Esophagus mucosa (tissue), 1 donor: Measurements from ENCODE around the gene GRB7. TPM values are rescaled to one million over a fixed set of nuclear protein-coding genes. Genes with fewer than 3 reads are reported as not detected.
"Not testable (repeated sequence)": the region's sequence is repeated elsewhere in the genome, so short reads cannot be mapped to it uniquely, and the experiment has no call there.

ENCODE experiments used
- ATAC-seq: fragments of 200-7000 bp; cut with Tn5 transposase; one replicate; pipeline ENCODE4 v1.9.1; 2020
- total RNA-seq: library from RNA; stranded (reverse); gene quantifications from one replicate; pipeline ENCODE4 v1.2.4, GENCODE V29; 2023
- donor health status: DM: yes; HTN: yes; CAD: no.

GRB7 gene
- total RNA-seq = 45.3 TPM

DNA sequence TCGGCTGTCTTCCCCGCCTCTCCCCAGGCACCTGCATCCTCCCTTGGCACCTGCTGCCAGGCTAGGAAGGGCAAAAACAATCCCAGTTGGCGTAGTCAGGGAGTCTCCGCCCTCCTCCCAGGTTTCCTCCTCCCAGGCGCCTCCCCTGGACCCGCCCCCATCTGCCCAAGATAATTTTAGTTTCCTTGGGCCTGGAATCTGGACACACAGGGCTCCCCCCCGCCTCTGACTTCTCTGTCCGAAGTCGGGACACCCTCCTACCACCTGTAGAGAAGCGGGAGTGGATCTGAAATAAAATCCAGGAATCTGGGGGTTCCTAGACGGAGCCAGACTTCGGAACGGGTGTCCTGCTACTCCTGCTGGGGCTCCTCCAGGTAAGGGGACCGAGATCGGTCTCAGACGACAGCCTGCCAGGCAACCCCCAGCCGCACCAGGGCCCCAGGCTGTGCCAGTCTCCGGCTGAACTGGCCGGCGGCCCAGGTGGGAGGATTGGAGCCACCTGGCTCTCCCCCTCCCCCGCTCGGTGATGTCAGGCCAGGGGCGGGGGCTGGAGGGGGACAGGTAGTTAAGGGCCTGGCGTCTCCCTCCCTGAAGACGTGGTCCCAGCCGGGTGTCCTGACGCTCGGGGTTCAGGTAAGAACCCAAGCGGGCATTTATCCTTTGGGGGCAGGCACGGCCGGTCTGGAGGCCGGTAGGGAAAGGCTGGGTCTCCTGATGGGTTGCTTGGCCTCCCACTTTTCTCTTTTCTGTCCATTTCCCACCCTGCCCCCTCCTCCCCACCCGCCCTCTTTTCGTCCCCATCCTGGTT lies at the start of gene GRB7:
Gene GRB7, plus strand, starts transcription at position 179 of the 808 bp plus-strand sequence. CDS start 4,364 bp downstream, outside the sequence.
- ATAC-seq = peak; percentile 40

DNA sequence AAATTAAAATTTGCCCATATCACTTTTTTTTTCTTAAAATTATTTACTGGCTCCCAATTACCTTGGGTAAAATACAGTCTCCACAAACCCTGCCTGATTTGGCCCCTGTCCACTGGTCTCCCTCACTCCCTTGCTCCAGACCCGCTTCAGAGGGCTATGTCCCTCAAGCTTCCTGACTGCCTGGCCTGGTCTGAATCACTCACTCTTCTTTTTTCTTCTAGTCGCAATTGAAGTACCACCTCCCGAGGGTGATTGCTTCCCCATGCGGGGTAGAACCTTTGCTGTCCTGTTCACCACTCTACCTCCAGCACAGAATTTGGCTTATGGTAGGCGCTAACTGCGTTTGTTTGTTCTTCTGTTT lies 49.3 kb upstream of the GRB7 start:
- no peak for ATAC-seq

DNA sequence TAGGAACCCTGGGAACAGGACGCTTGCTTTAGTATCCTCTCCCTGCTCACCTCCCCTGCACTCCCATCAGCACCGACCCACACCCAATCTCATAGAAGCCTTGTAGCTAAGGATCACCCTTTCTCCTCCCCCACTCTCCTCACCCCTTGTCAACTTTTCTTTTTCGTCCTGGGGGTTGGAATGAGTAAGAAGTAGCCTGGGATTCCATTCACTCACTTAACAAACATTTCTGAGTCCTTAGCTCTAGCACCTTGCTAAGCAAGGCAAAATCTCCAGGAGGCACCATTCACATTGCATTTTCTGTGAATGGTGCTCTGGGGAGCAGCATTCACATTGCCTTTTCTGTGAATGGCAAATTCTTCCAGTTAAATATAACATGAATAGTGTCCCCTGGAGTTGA lies 48.8 kb upstream of the GRB7 start:
- ATAC-seq = no peak

DNA sequence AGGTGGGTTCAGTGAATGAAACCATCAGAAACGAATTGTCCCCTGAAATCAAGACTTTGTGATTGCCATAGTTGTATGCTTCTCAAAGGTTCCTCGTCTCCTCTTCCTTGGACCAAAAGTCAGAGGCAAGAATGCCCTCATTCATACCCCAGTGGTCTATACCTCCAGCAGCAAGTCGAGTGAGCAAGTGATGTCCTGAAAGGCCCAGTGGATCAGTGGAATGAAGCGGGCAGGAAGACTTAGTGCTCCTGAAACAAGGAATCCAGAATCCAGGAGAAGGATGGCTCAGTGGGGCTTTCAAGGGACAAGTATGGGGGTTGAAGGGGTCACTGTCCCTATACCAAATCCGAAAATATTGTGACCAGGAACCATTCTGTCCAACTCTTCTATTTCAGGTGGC lies 43.1 kb upstream of the GRB7 start:
- no peak for ATAC-seq

DNA sequence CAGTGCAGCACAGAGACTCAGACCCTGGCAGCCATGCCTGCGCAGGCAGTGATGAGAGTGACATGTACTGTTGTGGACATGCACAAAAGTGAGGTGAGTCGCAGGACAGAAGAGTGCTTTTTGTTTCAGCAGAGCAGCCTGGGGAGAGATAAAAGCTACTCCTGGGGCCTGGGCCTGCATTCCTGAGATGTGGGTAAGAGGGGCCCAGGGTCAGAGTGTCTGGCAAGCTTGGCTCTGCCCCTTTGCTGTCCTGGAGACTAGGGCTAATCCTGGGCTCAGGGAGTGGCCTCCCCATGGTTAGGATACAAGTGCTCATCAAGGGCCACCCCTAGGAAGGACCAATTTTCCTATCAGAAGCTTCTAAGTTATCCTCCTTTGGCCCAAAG lies 42.7 kb upstream of the GRB7 start:
- ATAC-seq = no peak

DNA sequence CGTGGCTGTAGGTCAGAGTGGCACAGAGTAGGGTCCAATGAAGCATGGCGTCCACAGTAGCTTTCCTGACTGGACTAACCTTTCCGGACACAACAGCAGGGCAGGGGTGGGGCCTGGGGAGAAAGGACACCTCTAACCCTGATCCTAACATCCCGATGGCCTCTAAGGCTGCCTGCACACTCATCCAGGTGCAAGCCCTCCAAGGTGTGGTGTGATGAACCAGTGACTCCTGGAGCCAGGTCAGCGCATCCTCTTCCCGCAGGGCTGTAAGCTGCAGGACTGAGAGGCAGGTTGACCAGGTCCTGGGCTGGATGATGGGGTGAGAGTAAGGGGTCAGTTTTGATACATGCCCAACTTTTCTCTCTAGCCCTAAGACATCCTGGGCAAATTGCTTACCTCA lies 41.0 kb upstream of the GRB7 start:
- no peak for ATAC-seq

DNA sequence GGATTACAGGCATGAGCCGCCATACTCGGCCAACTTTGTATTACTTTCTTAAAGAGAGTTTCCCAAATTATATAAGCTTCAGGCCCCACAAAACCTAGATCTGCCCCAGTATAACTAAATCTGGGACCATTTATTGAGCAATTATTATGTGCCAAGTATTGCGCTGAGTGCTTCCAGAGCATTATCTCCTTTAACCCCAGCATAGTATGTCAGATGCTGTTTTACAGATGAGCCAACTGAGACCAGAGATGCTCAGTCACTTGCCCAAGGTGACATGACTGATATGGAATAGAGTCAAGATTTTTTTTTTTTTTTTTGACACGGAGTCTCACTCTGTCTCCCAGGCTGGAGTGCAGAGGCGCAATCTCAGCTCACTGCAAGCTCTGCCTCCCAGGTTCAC lies 39.8 kb upstream of the GRB7 start:
- no peak for ATAC-seq

DNA sequence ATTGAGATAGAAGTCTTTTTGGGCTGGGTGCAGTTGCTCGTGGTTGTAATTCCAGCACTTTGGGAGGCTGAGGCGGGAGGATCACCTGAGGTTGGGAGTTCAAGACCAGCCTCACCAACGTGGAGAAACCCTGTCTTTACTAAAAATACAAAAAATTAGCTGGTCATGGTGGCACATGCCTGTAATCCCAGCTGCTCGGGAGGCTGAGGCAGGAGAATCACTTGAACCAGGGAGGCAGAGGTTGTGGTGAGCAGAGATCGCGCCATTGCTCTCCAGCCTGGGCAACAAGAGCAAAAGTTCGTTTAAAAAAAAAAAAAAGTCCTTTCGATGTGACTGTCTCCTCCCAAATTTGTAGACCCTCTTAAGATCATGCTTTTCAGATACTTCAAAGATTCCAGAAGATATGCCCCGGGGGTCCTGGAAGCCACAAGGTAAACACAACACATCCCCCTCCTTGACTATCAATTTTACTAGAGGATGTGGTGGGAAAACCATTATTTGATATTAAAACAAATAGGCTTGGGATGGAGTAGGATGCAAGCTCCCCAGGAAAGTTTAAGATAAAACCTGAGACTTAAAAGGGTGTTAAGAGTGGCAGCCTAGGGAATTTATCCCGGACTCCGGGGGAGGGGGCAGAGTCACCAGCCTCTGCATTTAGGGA lies 38.5 kb upstream of the GRB7 start:
- ATAC-seq = not testable (repeated sequence)

DNA sequence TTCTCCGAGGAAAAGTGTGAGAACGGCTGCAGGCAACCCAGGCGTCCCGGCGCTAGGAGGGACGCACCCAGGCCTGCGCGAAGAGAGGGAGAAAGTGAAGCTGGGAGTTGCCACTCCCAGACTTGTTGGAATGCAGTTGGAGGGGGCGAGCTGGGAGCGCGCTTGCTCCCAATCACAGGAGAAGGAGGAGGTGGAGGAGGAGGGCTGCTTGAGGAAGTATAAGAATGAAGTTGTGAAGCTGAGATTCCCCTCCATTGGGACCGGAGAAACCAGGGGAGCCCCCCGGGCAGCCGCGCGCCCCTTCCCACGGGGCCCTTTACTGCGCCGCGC lies 38.0 kb upstream of the GRB7 start, which contains the start of gene ERBB2:
Gene ERBB2, plus strand, starts transcription at position 247 of the 330 bp plus-strand sequence. CDS start 175 bp downstream, outside the sequence.
- ATAC-seq = peak; percentile 78

DNA sequence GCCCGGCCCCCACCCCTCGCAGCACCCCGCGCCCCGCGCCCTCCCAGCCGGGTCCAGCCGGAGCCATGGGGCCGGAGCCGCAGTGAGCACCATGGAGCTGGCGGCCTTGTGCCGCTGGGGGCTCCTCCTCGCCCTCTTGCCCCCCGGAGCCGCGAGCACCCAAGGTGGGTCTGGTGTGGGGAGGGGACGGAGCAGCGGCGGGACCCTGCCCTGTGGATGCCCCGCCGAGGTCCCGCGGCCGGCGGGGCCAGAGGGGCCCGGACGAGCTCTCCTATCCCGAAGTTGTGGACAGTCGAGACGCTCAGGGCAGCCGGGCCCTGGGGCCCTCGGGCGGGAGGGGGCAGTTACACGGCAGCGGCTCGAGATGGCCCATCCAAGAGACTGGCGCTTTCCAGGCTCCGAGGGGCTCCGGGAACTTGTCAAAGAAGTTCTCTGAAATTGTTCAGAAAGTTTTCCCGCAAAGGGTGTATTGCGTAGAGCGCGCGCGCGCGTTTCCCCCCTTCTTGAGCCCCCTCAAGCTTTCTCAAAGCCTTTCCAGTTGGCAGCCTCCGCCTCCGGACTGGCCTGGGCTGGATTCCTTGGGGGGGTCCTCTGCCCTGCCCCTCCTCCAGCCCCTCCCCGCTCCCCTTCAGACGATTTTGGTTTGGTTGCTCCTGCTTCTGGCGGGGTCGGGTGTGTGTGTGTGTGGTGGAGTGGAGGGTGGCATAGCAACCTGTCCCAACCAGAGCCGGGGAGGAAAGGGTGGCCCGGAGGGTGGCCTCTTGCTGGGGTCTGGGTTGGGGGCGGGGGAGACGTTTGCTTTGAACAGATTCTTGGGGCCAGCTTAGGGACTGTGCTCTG lies 37.4 kb upstream of the GRB7 start:
- ATAC-seq = peak; percentile 14

DNA sequence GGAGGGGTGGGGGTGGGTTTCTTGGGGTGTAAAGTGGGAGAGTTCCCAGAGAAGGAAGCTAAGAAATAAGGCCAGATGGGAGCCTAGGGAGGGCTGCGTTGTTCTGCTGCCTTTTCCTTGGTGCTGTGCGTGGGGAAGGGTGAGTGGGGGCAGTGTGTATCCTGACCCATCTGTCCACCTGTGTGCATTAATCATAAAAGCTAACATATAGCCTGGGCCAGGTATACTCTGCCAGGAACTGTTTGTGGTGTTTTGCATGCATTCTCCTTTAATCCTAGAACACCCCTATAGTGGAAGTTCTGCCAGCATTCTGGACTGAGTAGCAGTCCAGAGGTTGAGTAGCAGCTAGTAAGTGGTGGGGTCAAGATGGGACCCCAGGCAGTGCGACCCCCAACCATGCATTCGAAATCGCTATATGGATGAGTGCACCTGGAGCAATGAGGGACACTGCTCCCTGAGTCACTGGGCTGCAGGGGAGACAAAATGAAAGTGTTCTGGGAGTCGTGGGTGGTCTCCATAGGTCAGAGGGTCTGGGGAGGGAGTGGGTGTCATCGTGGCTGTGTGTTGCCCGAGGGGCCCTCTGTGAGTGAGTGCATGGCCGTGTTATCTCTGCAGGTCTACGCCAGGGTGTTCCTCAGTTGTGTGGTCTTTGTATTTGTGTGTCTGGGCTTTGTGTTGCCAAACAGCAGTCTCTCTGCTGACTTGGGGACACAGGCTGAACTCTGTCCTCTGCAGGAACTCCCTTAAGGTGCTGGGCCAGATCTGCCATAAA lies 36.5 kb upstream of the GRB7 start:
- peak; percentile 13 for ATAC-seq

DNA sequence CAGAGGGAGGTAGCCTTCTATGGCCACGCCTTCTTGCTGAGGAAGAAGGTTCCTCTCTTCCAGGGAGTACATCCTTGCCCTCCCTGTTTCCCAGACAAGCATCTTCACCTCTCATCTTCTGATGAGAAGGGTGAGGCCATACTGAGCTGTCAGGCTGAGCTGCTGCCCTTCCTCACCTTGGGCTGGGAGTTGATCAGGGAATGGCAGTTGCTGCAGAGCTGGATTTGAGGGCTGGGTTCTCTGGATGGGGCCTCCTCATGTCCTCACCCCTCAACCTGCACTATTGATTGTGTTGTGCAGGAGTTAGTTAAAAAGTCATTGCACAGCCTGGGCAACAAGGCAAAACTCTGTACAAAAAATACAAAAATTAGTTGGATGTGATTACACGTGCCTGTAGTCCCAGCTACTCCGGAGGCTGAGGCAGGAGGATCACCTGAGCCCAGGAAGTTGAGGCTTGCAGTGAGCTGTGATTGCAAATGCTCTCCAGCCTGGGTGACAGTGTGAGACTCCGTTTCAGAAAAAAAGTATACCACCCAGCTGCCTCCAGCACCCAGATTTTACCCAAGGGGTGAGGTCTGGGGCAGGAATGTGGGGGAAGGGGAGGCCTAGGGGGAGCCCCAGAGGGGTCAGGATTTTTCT lies 35.8 kb upstream of the GRB7 start:
- ATAC-seq = no peak

DNA sequence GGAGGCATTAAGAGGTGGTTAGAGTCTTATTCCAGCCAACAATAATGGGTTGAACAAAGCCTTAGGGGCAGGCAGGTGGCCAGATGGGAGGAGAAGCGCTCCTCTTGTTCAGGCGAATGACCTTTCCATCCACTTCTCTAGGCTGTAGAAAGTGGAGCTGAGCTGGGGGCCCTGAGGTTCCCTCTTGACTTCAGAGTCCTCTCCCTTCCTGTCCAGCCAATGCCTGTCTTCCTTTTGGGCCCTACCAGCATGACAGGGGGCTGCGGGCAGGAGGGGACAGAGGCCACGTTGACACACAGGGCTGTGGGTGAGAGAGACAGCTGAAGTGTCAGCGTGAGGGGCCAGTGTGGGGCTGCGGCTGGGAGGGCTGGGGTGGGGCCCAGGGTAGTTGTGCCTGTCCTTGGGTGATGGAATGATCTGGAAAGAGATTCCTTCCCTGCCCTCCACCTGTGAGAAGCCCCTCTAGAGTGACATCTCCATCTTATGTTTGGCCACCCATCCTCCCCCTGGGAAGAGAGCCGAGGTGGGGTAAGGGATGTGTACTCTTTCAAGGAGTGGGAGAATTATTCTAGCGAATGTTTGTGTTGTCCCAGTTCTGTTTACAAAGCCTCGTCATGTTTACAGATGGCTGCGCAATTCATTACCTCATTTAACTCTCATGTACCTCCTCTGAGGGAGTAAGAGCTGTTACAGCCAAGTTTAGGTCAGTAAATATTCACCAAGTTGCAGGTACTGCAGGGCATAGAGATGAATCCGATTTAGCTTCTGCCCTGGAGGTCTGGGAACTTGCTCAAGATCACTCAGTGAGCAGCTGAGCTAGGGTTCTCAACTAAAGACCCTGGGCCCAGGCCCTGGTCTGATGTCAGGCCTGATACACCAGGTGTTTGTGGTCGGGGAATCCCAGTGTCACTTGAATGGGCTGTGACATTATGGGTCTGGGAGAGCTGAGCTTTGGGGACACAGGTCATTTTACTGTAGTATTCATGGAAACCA lies 34.5 kb upstream of the GRB7 start:
- no peak for ATAC-seq

DNA sequence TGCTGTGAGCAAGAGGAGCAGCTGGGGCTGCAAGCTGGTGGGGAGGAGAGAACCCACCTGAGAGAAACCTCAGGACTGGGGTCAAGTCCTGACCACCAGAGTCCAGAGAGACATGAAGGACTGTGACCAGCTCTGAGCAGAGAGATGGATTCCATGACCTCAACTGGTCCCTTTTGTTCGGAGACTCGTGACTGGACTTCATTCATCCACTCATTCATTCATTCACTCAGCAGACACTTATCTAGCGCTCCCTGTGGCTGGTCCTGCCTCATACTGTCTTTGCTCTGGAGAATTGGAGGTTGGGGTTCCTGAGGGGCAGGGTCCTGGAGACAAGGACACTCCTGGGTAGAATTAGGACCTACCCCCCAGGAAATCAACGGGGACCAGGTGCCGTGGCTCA lies 33.8 kb upstream of the GRB7 start:
- ATAC-seq = no peak

DNA sequence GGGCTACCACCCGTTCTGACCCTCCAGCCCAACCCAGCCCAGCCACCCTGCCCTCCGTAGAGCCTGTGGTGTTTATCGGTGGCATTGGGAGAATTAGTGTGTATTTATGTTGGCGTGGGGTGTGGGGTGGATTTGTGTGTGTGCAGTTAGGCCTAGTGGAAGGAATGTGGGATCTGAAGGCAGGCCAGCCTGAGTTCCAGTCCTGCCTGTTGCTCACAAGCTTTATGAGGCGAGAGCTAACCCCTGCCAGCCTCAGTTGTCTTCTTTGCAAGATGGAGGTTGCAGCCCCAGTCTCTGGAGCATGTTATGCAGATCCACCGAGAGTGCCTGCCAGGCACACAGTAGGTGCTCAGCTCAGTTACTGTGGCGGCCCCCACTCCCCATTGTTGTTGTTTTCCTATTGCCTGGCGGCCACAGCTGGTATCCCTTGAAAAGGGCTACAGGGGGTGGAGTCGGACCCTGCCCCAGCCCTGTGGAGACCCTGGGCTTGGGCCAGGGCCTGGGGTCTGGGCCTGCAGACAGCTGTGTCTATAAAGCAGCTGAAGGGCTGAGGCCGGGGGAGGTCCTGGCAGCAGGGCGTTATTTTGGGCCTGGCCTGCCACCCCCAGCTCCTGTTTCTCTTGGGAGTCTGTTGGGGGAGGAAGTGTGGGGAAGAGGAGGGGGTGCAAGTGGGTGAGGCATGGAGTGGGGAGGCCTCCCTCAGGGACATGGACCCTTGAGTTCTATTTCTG lies 32.8 kb upstream of the GRB7 start:
- ATAC-seq = peak; percentile 27

DNA sequence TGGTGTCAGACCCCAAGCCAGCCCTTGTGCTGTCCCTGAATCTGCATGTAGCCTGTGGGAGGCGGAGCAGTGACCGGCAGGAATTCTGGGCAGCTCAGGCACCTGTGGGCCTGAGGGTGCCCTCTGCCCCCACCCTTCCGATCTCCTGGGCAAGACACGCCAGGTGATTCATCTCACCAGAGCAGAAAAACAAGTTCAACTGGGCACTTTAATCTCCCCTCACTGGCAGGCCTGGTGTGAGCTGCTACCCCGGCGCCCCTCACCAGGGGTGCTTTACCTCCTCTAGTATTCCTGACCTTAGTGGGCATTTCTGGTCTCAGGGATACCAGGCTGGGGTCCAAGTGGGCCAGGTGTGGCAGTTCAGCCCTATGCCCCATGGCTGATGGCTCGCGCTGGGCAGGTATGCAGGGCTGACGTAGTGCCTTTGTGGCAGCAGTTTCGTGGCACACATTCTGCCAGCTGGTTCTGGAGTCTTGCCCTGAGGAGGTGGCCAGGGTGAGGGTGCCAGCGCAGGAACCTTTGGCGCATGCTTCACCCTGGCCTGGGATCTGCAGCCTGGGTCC lies 31.9 kb upstream of the GRB7 start:
- ATAC-seq = peak; percentile 85

DNA sequence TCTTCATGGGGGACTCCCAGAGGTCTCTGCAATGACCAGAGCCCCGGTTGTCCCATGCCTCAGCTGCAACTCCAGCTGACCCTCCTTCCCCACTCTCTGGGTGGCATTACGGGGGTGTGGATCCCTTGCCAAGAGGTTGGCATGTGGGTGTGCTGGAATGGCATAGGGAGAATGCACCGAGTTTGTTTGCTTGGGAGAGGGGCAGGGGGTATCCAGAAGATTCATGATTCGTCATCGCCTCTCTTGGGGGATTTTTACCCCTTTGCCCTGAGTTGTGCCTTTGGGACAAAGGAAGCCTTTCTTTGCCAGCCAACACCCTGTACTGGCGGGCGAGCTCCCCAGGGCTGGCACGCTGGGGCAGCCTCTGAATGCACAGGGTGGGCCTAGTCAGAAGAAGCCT lies 31.4 kb upstream of the GRB7 start:
- no peak for ATAC-seq

DNA sequence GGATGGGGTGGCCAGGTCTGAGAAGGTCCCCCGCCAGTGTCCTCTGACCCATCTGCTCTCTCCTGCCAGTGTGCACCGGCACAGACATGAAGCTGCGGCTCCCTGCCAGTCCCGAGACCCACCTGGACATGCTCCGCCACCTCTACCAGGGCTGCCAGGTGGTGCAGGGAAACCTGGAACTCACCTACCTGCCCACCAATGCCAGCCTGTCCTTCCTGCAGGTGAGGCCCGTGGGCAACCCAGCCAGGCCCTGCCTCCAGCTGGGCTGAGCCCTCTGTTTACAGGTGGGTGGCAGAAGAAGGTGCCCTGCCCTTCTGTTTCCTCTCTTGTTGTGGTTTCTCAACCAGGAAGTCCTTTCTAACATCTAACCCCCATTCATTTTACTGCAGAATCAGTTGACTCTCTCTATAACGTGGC lies 30.8 kb upstream of the GRB7 start:
- ATAC-seq = peak; percentile 45

DNA sequence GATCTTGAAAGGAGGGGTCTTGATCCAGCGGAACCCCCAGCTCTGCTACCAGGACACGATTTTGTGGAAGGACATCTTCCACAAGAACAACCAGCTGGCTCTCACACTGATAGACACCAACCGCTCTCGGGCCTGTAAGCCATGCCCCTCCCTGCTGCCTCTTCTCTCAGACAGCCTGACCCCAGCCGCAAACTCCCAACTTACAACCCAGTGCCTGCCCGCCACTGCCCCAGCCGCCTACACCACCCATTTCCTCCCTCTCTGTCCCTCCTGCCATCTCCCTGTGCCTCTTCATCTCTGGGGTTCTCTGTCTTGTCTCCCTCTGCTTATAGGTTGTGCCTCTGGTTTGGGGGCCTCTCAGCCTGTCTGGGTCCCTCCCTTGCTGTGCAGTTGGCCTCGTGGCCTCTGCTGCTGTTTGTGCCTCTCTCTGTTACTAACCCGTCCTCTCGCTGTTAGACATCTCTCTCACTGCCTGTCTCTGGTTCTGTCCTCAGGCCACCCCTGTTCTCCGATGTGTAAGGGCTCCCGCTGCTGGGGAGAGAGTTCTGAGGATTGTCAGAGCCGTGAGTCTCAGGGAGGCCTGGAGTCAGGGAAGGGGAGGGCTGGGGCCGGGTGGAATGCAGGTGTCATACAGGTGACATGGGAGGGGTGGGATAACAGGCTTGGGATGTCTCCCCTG lies 28.3 kb upstream of the GRB7 start:
- ATAC-seq = no peak
